Psoas muscle (tissue), 8 donors: ENCODE data around the gene LSS. TPM values are rescaled to one million over a fixed set of nuclear protein-coding genes. Genes with fewer than 3 reads are reported as not detected.

Experiments used
- ATAC-seq, 4 donors: fragments of 200-7000 bp; cut with Tn5 transposase; one replicate each; pipeline ENCODE4 v1.9.1; 2020; ENCODE audit warnings: moderate library complexity in 3 of 4, mild to moderate bottlenecking in 2 of 4
- DNase-seq, 2 donors: peaks; one replicate each; pipeline ENCODE4 v3.0.0-alpha.2; 2020
- H3K27ac ChIP-seq: fragments of 200-600 bp; one replicate; pipeline ENCODE4 v1.8.0; 2022
- H3K27me3 ChIP-seq, 3 donors: fragments of 200-600 bp in 1 of 3; one replicate each; pipeline versions ENCODE4 v1.6.1 to v1.8.0; 2013 to 2022; ENCODE audit warnings: low read length in 2 of 3, mild to moderate bottlenecking in 2 of 3, moderate library complexity in 1 of 3; ENCODE audit not compliant: insufficient read depth in 3 of 3
- H3K36me3 ChIP-seq, 2 donors: fragments of 200-600 bp in 1 of 2; one replicate each; pipeline versions ENCODE4 v1.6.1 to v1.8.0; 2013 to 2022; ENCODE audit warnings: low read depth in 1 of 2, mild to moderate bottlenecking in 1 of 2, moderate library complexity in 1 of 2; ENCODE audit not compliant: insufficient read depth in 1 of 2
- H3K4me1 ChIP-seq: fragments of 200-600 bp; one replicate; pipeline ENCODE4 v1.8.0; 2022
- H3K4me3 ChIP-seq: fragments of 200-600 bp; one replicate; pipeline ENCODE4 v1.8.0; 2022; ENCODE audit warnings: mild to moderate bottlenecking
- H3K9me3 ChIP-seq: fragments of 200-600 bp; one replicate; pipeline ENCODE4 v1.8.0; 2022
- CTCF ChIP-seq: fragments of 200-600 bp; IDR thresholded peaks from one replicate; pipeline ENCODE4 v1.8.0; 2022; ENCODE audit warnings: antibody characterized with exemption
- WGBS, 3 donors: extraction: QIAGEN DNeasy Blood & Tissue Kit; methylation state at CpG; one replicate each; pipeline versions ENCODE4 v1.1.6 to v1.1.7; 2013; 5-methylcytosine and 5-hydroxymethylcytosine counted together
- intact Hi-C, 2 donors: fragments of 100-400 bp; cut with DNase I; formaldehyde crosslinking; loops; one replicate each; pipeline versions ENCODE4 v1.11.0 to v1.14.2; 2022
- polyA plus RNA-seq, 3 donors: library from polyadenylated mRNA; stranded (reverse); fragments of 200-250 nt; gene quantifications; one replicate each; pipeline ENCODE4 v1.2.3, GENCODE V29; 2013
- total RNA-seq, 4 donors: library from RNA; stranded (reverse); fragmentation: NEBNext Ultra II Directional in 2 of 4; extraction: Animal tissue kit (Norgen Biotek cat#: 25700) in 2 of 4; gene quantifications; one replicate each; pipeline versions ENCODE4 v1.2.1 to v1.2.4, GENCODE V29; 2021 to 2023
- donor health status: healthy with polysubstance abuse.
- donor health status: DM: no; HTN: no; CAD: no; lungs with moderate emphysema.
- donor health status: Bipolar disorder and iron deficiency.
- donor health status: healthy.
- donor health status: DM: yes; HTN: yes; CAD: no.
- donor health status: DM: no; HTN: no; CAD: no.
- donor health status: DM: no; HTN: no; CAD: no.
- donor health status: DM: yes; HTN: yes; CAD: no.

Gene LSS
- total and polyA plus RNA-seq, 7 donors, result 10.7 to 31.5 (median 24.8) TPM

DNA sequence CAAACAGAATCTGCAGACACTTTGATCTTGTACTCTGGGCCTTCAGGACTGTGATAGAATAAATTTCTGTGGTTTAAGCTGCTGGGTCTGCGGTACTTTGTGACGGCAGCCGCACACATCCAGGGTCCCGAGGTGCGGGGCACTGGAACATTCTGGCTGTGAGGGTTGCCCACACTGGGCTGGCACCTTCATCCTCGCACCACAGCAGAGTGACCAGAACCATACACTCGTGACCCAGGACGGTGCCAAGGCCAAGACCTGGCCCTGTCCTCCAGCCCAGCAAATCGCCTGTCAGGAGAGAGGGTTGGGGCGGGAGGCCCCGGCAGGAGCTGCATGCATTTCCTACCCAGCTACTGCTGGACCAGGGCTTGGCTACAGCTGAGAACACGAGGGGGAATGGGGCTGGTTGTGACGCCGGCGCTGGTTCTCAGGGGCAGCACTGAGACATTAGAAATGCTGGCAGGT is 70.6 kb downstream of the LSS start:
- TF ChIP-seq CTCF, result no peak
- DNase-seq, result no peak
- no peak overlapping the region for H3K4me3 ChIP-seq
- H3K27ac ChIP-seq, result no peak overlapping the region
- H3K36me3 ChIP-seq, result no peaks in the 10 kb centered on the region
- WGBS, 3 donors, result 83 to 89% (median 88%) methylated on average over 14 to 15 of the region's 15 CpGs
- no peaks in the 10 kb centered on the region for H3K4me1 ChIP-seq
- no peak for ATAC-seq
- intact Hi-C loops, result no loop called here
- no peaks in the 10 kb centered on the region for H3K27me3 ChIP-seq
- no peaks in the 10 kb centered on the region for H3K9me3 ChIP-seq

- Histone ChIP-seq H3K36me3 (no peaks in the 10 kb centered on the region), H3K4me3 (no peak overlapping the region), H3K4me1 (no peaks in the 10 kb centered on the region), H3K27me3 (no peaks in the 10 kb centered on the region), H3K9me3 (no peaks in the 10 kb centered on the region), H3K27ac (no peak overlapping the region)
- TF ChIP-seq CTCF, result no peak
- DNase-seq, result peak in 1 of 2 donors; percentile 32
- no peak for ATAC-seq
- WGBS, 3 donors, result 81 to 96% (median 91%) methylated on average over 12 of the region's 12 CpGs
- intact Hi-C loops, result no loop called here
Measured at GRCh38 chr21:46157396-46157986, 71.1 kb downstream of the LSS start.

DNA sequence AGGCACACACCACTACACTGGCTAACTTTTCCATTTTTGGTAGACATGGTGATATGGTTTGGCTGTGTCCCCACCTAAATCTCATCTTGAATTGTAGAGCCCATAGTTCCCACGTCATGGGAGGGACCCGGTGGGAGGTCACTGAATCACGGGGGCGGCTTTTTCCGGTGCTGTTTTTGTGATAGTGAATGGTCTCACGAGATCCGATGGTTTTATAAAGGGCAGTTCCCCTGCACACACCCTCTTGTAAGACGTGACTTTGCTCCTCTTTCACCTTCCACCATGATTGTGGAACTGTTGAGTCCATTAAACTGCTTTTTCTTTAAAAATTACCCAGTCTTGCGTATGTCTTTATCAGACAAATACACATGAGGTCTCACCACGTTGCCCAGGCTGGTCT is 71.9 kb downstream of the LSS start:
- intact Hi-C loops, result no loop called here
- H3K4me1 ChIP-seq, result no peaks in the 10 kb centered on the region
- DNase-seq, result no peak

DNA sequence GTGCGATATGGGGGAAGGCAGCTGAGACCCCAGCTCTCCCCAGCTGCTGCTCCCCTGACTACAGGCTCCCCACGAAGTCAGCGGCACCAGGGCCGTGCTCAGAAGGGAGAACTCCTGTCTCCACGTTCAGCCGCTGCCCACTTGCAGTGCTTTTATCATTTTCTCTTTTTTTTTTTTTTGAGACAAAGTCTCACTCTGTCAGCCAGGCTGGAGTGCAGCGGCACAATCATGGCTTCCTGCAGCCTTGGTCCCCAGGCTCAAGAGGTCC is 72.3 kb downstream of the LSS start:
- H3K36me3 ChIP-seq, result no peaks in the 10 kb centered on the region
- WGBS, 3 donors, result 78 to 91% (median 82%) methylated on average over 7 of the region's 7 CpGs
- no peak overlapping the region for H3K4me3 ChIP-seq
- H3K4me1 ChIP-seq, result no peaks in the 10 kb centered on the region
- TF ChIP-seq CTCF, result no peak
- H3K27ac ChIP-seq, result no peak overlapping the region
- intact Hi-C loops, result no loop called here
- DNase-seq (no peak), ATAC-seq (no peak)
- H3K27me3 ChIP-seq, result no peaks in the 10 kb centered on the region
- no peaks in the 10 kb centered on the region for H3K9me3 ChIP-seq

More for the DNA sequence above, 71.9 kb downstream of the LSS start:
- H3K9me3 ChIP-seq, result no peaks in the 10 kb centered on the region
- H3K27ac ChIP-seq, result no peak overlapping the region
- 80 to 88% (median 84%) methylated on average over 10 of the region's 10 CpGs for WGBS, 3 donors
- no peaks in the 10 kb centered on the region for H3K27me3 ChIP-seq
- no peak overlapping the region for H3K4me3 ChIP-seq
- TF ChIP-seq CTCF, result no peak
- no peaks in the 10 kb centered on the region for H3K36me3 ChIP-seq
- ATAC-seq, result no peak
